GM13976 (cell line): ENCODE results near the gene ATP8B1.

Experiments used
- DNase-seq: peaks from one replicate; pipeline ENCODE4 v3.0.0; 2012; ENCODE audit warnings: low spot score
- CTCF ChIP-seq: IDR thresholded peaks from 2 replicates; pipeline ENCODE4 v1.5.1; 2012; ENCODE audit warnings: borderline replicate concordance, mild to moderate bottlenecking; ENCODE audit not compliant: insufficient read depth; ENCODE audit errors: extremely low read depth, missing control alignments, control extremely low read depth
- in situ Hi-C: fragments of 300-500 bp; cut with MboI; formaldehyde crosslinking; loops from one replicate; pipeline ENCODE4 v1.12.0; 2022; ENCODE audit warnings: low sequenced_read_pairs, mixed read lengths, inconsistent platforms; ENCODE audit not compliant: unreplicated experiment

Gene ATP8B1

GRCh38 chr18:57772387-57772799 is 30.7 kb downstream of the ATP8B1 start:
- no peak for TF ChIP-seq CTCF
- DNase-seq = no peak
- in situ Hi-C loops = no loop called here

DNA sequence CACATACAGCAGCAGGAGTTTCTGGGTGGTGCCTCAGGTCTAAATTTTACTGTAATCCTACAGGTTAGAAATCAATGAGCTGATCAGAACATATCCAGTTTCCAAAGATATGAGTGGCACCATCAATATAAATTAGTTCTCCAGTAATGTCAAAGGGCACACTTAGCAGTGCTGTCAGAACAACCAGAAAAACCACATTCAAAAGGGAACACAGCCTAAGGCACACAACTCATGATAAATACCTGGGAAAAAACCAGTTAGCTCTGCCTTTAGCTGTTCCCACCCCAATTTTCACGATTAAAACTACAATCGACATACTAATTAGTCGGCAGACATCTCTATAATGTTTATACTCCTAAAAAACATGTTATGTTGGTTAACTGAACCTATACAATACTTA is 31.5 kb downstream of the ATP8B1 start:
- TF ChIP-seq CTCF = no peak
- in situ Hi-C loops = no loop called here
- DNase-seq = no peak

GRCh38 chr18:57771193-57771592 is 31.9 kb downstream of the ATP8B1 start:
- DNase-seq = no peak
- TF ChIP-seq CTCF = no peak
- in situ Hi-C loops = no loop called here

GRCh38 chr18:57768537-57769326 is 34.4 kb downstream of the ATP8B1 start:
- no peak for TF ChIP-seq CTCF
- in situ Hi-C loops = no loop called here

GRCh38 chr18:57767259-57768050 is 35.7 kb downstream of the ATP8B1 start:
- in situ Hi-C loops = no loop called here
- DNase-seq = no peak
- no peak for TF ChIP-seq CTCF

More at GRCh38 chr18:57768537-57769326, 34.4 kb downstream of the ATP8B1 start:
- no peak for DNase-seq

- in situ Hi-C loops = no loop called here
- no peak for DNase-seq
- TF ChIP-seq CTCF = no peak
These were observed 38.1 kb downstream of the ATP8B1 start for GRCh38 chr18:57764995-57765394.
